Amniotic stem cell (primary cell): ENCODE measurements around the gene KCNJ12.

Experiments
- DNase-seq: peaks from one replicate; lab custom pipeline; 2025; lab: John Stamatoyannopoulos, UW

The KCNJ12 gene

DNA sequence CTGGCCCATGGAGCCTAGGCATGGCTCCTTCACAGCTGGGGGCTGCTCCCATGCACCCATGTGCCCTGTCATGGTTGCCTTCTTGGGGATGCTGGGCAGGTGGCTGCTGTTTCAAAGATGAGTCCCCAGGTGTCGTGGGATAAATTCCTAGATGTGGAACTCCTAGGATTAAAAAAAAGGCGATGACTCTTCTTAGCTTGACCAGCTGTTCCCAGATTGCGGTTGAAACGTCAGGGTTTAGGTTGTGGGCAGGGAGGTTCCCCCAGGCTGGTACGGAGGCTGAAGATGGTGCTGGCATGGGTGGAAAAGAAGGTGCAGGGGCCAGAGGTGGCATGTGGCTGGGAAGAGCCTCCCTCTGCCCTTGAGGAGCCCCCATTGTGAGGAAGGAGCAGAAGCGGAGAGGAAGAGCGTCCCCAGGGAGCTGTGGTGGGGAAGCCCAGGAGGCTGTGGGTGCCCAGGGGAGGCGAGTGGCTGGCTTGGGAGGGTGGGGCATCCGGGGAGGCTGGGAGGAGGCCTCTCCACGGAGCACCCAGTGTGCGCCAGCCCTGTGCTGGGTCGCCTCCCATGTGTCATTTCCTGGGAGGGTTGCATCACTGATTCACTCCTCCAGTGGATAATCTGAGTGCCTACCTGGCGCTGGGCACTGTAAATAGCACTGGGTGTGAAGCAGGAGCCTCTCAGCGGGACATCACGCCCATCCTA is 7.5 kb upstream of the KCNJ12 start:
- no peak for DNase-seq

DNA sequence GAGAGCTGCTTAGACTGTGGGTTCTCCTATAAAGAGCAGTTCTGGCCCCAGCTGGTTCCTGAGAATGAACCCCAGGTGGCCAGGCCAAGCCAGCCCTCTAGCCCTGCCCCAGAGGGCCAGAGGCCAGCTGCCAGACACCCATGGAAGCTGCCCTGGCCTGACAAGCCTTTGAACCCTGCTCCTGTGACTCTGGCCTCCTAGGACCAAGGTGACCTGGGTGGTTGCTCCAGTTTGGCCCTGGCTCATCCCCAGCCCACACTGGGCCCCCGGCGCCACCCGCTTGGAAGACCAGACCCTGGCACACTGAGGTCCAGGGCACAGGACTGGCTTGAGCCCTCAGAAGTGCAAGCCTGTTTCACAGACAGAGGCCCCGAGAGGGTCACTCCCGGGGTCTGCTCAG is 6.8 kb upstream of the KCNJ12 start:
- DNase-seq, result no peak

DNA sequence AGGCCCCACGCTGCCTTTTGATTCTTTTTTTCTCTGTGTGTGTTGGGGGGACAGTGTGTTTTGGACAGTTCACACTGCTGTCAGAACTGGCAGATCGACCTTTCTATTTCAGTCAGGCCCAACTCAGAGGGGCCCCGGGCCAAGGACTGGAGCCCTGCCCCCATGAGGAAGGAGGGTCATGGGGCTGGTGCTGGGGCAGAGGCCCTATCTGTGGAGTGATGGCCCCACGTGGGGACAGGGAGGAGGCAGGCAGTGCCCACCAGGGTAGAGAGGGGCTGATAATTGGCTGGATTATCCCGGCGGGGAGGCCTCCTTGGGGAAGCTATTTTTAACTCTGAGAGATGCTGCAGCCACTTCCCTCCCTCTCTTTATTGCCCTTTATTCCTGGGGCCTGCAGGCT is 5.7 kb upstream of the KCNJ12 start:
- no peak for DNase-seq

DNA sequence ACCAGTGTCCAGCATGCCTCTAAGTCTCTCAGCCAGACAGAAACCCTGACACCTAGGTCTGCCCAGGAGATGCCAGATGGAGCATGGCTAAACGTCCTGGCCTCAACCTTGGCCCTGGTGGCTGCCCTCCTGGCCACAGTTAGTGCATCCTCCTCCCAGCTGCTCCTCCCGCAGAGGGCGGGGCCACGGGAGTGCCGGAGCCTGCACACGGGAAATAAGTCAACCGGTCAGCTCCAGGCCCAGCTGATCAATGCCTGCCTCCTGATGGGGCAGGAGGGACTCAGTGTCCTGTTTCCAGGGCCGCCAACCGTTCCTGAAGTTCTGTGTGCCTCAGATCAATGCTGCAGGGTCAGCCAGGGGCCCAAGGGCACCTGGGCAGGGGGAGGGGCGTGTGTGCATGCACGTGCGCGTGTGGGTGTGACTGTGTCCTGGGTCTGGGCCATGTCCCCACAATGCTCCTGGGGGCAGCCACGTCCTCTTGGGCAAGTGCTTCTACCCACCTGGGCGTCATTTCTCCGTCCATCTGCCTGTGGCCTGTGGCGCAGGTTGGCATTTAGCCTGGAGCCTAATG is 4.6 kb upstream of the KCNJ12 start:
- no peak for DNase-seq

- DNase-seq, result no peak
Observed at GRCh38 chr17:21372256-21372954, 3.8 kb upstream of the KCNJ12 start.

- no peak for DNase-seq
Observed at GRCh38 chr17:21373036-21373435, 3.1 kb upstream of the KCNJ12 start.

GRCh38 chr17:21373696-21374440 is 2.3 kb upstream of the KCNJ12 start:
- DNase-seq, result no peak

DNA sequence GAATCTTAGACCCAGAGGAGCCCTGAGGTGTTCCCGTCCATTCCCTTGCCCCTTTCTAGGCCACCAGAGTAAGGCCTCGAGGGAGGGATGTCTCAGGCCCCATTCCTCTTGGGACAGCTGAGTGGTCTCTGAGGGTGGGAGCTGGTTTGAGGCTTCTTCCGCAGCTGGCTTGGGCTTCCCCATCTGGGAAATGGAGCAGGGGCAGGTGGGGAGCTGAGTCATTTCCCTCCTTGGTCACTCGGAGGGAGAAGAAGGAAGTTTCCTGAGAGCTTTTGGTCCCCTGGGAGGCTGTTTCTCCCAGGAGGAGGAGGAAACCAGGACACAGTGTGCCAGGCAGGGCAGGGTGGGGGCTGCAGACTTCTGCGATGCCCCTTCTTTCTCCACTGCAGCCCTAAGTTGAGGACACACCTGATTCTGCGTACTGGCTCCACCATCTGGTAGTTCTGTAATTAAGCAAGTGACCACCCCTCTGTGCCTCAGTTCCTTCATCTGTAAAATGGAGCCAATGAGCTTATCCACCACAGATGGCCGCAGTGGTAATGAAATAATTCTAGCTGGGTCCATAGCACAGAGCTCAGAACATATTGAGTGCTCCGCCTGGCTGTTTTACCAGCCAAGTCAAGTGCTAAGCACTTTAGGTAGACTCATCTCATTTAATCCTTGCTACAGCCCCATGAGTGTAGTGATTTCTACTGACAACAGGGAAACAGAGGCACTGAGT is 1.6 kb upstream of the KCNJ12 start:
- no peak for DNase-seq

DNA sequence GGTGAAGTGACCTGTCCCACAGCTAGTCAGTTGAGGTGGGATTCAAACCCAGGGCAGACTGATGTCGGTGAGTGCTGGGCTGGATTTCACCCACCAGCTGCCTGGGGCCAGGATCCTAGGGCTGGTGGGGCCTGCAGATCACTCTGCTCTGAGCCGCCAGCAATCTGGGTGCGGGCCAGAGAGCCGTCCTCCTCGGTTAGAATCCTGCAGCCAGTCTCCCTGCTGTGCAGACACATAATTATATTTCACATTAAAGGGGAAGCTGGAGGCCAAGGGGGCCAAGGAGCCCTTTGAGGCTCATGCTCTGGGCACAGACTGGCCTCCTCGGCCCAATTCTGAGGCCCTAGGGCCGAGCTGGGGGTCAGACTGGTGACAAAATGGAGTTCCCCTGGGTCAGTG is 996 bp upstream of the KCNJ12 start:
- DNase-seq, result no peak

- DNase-seq, result no peak
Observed at GRCh38 chr17:21375757-21376080, 438 bp upstream of the KCNJ12 start.

- DNase-seq, result no peak
Observed at GRCh38 chr17:21376759-21377690, 868 bp downstream of the KCNJ12 start.

GRCh38 chr17:21377705-21378396 is 1.7 kb downstream of the KCNJ12 start:
- DNase-seq, result no peak

- DNase-seq, result no peak
Observed at GRCh38 chr17:21378553-21378952, 2.4 kb downstream of the KCNJ12 start.

- no peak for DNase-seq
Observed at GRCh38 chr17:21379080-21379711, 3.0 kb downstream of the KCNJ12 start.

DNA sequence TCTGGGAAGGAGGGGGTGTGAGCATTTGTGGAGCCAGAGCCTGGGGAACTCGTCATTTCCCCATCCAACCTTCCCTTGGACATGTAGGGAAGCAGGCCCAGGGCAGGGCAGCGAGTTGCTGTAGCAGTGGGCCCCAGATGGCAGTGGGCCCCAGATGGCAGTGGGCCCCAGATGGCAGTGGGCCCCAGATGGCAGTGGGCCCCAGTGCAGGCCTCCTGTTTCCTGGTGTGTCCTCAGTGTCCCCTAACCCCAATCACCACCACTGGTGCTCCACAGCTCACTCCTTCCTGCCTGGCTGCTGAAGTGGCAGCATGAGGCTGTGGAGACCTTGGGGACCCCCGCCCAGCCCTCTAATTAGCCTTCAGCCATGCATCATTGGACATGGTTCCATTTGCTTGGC is 4.5 kb downstream of the KCNJ12 start:
- no peak for DNase-seq

DNA sequence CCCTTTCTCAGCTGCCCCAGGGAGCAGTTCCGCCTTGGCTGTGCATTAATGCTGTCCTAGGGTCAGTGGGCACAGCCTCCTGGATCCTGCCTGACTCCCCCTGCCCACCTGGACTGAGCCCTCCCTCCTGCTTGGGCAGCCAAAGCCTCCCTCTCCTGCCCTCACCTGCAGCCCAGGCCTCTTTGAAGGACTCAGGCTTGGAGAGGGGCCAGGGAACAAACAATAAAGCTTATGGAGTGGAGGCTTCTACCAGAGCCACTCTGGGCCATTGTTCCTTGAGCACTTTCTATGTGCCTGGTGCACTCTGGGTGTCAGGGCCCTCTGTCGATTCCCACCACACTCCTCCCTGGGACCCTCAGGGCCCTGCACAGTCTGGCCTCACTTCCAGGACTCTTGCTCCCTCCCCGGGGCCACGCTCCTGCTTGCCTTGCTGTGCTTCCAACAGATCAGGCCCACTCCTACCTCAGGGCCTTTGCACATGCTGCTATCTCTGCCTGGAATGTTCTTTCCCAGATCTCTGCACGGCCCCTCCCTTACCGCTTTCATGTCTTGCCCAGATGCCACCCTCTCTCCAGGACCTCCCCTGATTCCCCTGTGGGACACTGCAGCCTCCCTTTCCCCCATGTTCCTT is 5.0 kb downstream of the KCNJ12 start:
- no peak for DNase-seq

DNA sequence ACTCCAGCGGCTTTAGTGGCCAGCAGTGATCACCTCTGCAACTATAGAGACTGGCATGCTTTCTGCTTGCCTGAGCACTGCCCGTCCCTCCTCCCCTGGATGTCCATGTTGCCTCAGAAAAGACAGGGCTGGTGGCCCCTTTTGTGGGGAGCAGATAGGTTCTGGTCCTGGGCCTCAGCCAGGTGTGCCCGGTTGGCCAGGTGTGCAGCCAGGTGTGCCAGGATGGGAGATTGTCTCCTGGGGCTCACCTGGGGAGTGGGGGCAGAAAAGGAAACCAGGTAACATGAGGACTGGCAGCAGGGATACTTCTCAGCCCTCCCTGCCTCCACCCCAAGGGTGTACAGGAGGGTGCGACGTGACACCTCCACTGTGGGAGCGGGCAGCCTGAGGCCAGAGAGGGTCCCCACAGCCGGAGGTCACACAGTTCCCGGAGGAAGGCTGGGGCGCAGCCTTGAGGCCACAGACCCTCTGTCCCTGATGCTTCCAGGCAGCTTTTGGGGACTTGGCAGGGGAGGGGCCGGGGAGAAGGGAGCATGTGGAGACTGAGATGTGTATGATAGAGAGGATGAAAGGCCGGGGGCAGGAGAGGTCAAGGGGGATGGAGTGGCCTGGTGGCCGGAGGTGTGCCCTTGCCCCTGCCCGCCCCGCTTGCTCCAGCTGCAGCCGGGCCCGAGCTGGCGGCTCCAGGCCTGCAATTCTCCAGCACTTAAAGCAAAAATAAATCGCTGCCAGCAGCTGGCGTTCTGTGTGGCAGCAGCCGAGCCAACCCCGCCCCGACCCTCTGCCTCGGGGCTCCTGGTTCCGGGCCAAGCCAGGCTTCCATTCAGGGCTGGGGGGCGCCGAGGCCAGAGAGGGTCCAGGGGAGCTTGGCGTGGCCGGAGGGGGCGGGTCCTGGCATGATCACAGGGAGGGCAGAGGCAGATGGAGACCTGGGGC is 6.7 kb downstream of the KCNJ12 start:
- no peak for DNase-seq

- DNase-seq, result no peak
Observed at GRCh38 chr17:21385281-21385845, 9.2 kb downstream of the KCNJ12 start.
